ENCODE data around the gene C17orf75. TPM values are rescaled to one million over a fixed set of nuclear protein-coding genes. Genes with fewer than 3 reads are reported as not detected.
A peak's percentile ranks its signal among the peaks of the same experiment; 100 is the strongest.

Gene C17orf75
- polyA plus RNA-seq, 3 donors, result 4.1 to 5.7 (median 5.0) TPM

DNA sequence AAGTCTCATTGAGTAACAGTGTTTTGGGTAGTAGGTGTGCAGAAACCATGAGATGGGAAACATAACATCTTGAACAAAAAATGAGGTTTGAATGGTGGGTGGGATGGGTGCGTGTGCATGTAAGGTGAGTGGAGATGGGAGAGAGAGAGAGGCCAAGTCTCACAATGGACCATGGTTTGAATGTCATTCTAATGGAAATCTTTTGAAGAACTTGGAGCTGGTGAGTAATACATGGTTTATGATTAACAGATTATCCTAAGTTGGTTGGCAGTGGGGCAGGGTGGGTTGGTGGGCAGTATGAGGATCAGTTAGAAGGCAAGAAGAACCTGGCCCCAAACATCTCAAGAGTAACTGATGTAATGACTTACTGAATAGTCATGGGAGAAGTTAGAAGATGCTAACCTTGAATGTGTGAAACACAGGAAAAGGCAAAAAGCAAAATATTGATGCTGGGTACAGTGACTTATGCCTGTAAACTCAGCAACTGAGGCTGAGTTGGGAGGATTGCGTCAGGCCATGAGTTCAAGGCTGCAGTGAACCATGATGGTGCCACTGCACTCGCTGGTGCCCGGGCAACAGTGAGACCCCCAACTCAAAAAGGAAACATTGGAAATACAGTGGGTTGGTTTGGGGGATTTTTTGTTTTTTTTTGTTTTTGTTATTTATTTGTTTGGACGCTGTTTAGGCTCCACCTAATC, 40.7 kb upstream of the C17orf75 start:
- Histone ChIP-seq H4K20me1 (ENCODE audit: insufficient read depth, low read length) (peaks cover 88% of the 10 kb centered on the region), H3K9ac (ENCODE audit: insufficient read depth, low read length, poor library complexity, severe bottlenecking) (no peak overlapping the region), H3K79me2 (ENCODE audit: insufficient read depth, low read length) (peaks cover 8% of the 10 kb centered on the region), H2AFZ (ENCODE audit: insufficient read depth, low read depth, low read length, poor library complexity, severe bottlenecking) (no peak overlapping the region), H3K27me3 (ENCODE audit: control insufficient read depth in 2 of 2, insufficient read depth in 2 of 2, low read length in 2 of 2) (no peaks in the 10 kb centered on the region), H3K9me3 (replicated peaks in 1 of 2; ENCODE audit: control insufficient read depth in 1 of 2, insufficient read depth in 1 of 2, low read length in 2 of 2) (no peaks in the 10 kb centered on the region), H3K4me2 (replicated peaks; ENCODE audit: extremely low read depth, low read length, poor library complexity, severe bottlenecking) (no peak overlapping the region), H3K27ac (ENCODE audit: low read depth in 1 of 2, low read length in 2 of 2) (no peak overlapping the region), H3K4me1 (ENCODE audit: control insufficient read depth in 1 of 2, insufficient read depth in 2 of 2, low read length in 2 of 2) (no peaks in the 10 kb centered on the region), H3K36me3 (replicated peaks in 1 of 2; ENCODE audit: control insufficient read depth in 1 of 2, insufficient read depth in 2 of 2, low read length in 2 of 2) (peaks cover 50 to 65% of the 10 kb centered on the region in 2 donors), H3K4me3 (replicated peaks in 1 of 3; ENCODE audit: low read depth in 2 of 3, low read length in 3 of 3) (no peak overlapping the region)
- H3K36me3 Mint-ChIP-seq, result peaks cover 49 to 58% of the 10 kb centered on the region in 2 donors
- H3K27ac Mint-ChIP-seq, result peak overlapping the region in 3 of 7 donors; percentile 2 to 53 (median 48)
- peaks cover 2% of the 10 kb centered on the region for H3K4me1 Mint-ChIP-seq
- no peaks in the 10 kb centered on the region for H3K9me3 Mint-ChIP-seq
- no peak overlapping the region for H3K4me3 Mint-ChIP-seq
- intact Hi-C loops (cut with micrococcal nuclease), result no loop called here
- TF ChIP-seq CTCF (IDR thresholded peaks at IDR 0.05), result no peak
- WGBS (ENCODE audit: insufficient coverage), result 100% methylated on average over 5 of the region's 5 CpGs
- DNase-seq, result no peak
- H3K27me3 Mint-ChIP-seq (ENCODE audit: low read depth in 3 of 3), result peaks cover 0 to 1% (median 0%) of the 10 kb centered on the region in 3 donors

- peaks cover 81 to 92% of the 10 kb centered on the region in 2 donors for H3K36me3 Mint-ChIP-seq
- Histone ChIP-seq H4K20me1 (ENCODE audit: insufficient read depth, low read length) (peaks cover 99% of the 10 kb centered on the region), H3K4me2 (replicated peaks; ENCODE audit: extremely low read depth, low read length, poor library complexity, severe bottlenecking) (no peak overlapping the region), H2AFZ (ENCODE audit: insufficient read depth, low read depth, low read length, poor library complexity, severe bottlenecking) (no peak overlapping the region), H3K9ac (ENCODE audit: insufficient read depth, low read length, poor library complexity, severe bottlenecking) (no peak overlapping the region), H3K36me3 (replicated peaks in 1 of 2; ENCODE audit: control insufficient read depth in 1 of 2, insufficient read depth in 2 of 2, low read length in 2 of 2) (peaks cover 98 to 99% of the 10 kb centered on the region in 2 donors), H3K79me2 (ENCODE audit: insufficient read depth, low read length) (peaks cover 96% of the 10 kb centered on the region), H3K4me3 (replicated peaks in 1 of 3; ENCODE audit: low read depth in 2 of 3, low read length in 3 of 3) (no peak overlapping the region), H3K4me1 (ENCODE audit: control insufficient read depth in 1 of 2, insufficient read depth in 2 of 2, low read length in 2 of 2) (no peaks in the 10 kb centered on the region), H3K9me3 (replicated peaks in 1 of 2; ENCODE audit: control insufficient read depth in 1 of 2, insufficient read depth in 1 of 2, low read length in 2 of 2) (no peaks in the 10 kb centered on the region), H3K27me3 (ENCODE audit: control insufficient read depth in 2 of 2, insufficient read depth in 2 of 2, low read length in 2 of 2) (no peaks in the 10 kb centered on the region), H3K27ac (ENCODE audit: low read depth in 1 of 2, low read length in 2 of 2) (no peak overlapping the region)
- intact Hi-C loops (cut with micrococcal nuclease), result no loop called here
- TF ChIP-seq CTCF (IDR thresholded peaks at IDR 0.05), result no peak
- peak overlapping the region in 1 of 7 donors; percentile 34 for H3K27ac Mint-ChIP-seq
- H3K4me3 Mint-ChIP-seq, result no peak overlapping the region
- DNase-seq, result no peak
- no peaks in the 10 kb centered on the region for H3K27me3 Mint-ChIP-seq (ENCODE audit: low read depth in 3 of 3)
- no peaks in the 10 kb centered on the region for H3K4me1 Mint-ChIP-seq
- no CpG with 5 or more reads among the region's 1 CpG for WGBS (ENCODE audit: insufficient coverage)
- no peaks in the 10 kb centered on the region for H3K9me3 Mint-ChIP-seq
These were observed 28.5 kb upstream of the C17orf75 start for GRCh38 chr17:32370426-32370825.

Measured in CD14-positive monocyte (primary cell).